Progenitor cell of endocrine pancreas (in vitro differentiated cells): ENCODE results near the gene HMGXB4. TPM values are rescaled to one million over a fixed set of nuclear protein-coding genes. Genes with fewer than 3 reads are reported as not detected.

Experiments used
- DNase-seq: peaks from one replicate; pipeline ENCODE4 v3.0.0; 2021; ENCODE audit warnings: low spot score; ENCODE audit not compliant: unreplicated experiment
- H3K27ac Mint-ChIP-seq: 2 replicates; pipeline ENCODE4 v1.8.0; 2021; ENCODE audit warnings: mild to moderate bottlenecking, moderate library complexity, mixed read lengths
- H3K27me3 Mint-ChIP-seq: 2 replicates; pipeline ENCODE4 v1.8.0; 2021; ENCODE audit warnings: mixed read lengths
- H3K36me3 Mint-ChIP-seq: 2 replicates; pipeline ENCODE4 v1.8.0; 2022; ENCODE audit warnings: mixed read lengths; ENCODE audit not compliant: insufficient read depth
- H3K4me1 Mint-ChIP-seq: 2 replicates; pipeline ENCODE4 v1.8.0; 2021; ENCODE audit warnings: low read depth, mixed read lengths
- H3K4me3 Mint-ChIP-seq: 2 replicates; pipeline ENCODE4 v1.8.0; 2021; ENCODE audit warnings: low read depth, mild to moderate bottlenecking, moderate library complexity, mixed read lengths
- H3K9me3 Mint-ChIP-seq: 2 replicates; pipeline ENCODE4 v1.8.0; 2021; ENCODE audit warnings: low read depth, mixed read lengths
- CTCF ChIP-seq: fragments of 200-600 bp; sonication (generic); IDR thresholded peaks from one replicate; pipeline ENCODE4 v1.5.0; 2021; ENCODE audit warnings: antibody characterized with exemption, mild to moderate bottlenecking; ENCODE audit not compliant: unreplicated experiment
- total RNA-seq: library from RNA; stranded (reverse); gene quantifications from 2 replicates; pipeline ENCODE4 v1.2.1, GENCODE V29; 2021

HMGXB4 gene
- total RNA-seq, 1 donor from 2014 or later = 25.0 TPM

- peaks cover 4% of the 10 kb centered on the region for H3K4me1 Mint-ChIP-seq
- no peaks in the 10 kb centered on the region for H3K9me3 Mint-ChIP-seq
- no peak overlapping the region for H3K27ac Mint-ChIP-seq
- no peak for TF ChIP-seq CTCF
- H3K36me3 Mint-ChIP-seq = peaks cover 12% of the 10 kb centered on the region
- DNase-seq = no peak
- no peak overlapping the region for H3K4me3 Mint-ChIP-seq
- H3K27me3 Mint-ChIP-seq = no peaks in the 10 kb centered on the region
These were observed 38.8 kb downstream of the HMGXB4 start for GRCh38 chr22:35296051-35296450.

GRCh38 chr22:35299217-35299672 is 42.0 kb downstream of the HMGXB4 start:
- peak overlapping the region; percentile 96 for H3K27ac Mint-ChIP-seq
- peaks cover 8% of the 10 kb centered on the region for H3K4me1 Mint-ChIP-seq
- no peak for TF ChIP-seq CTCF
- H3K9me3 Mint-ChIP-seq = no peaks in the 10 kb centered on the region
- peak overlapping the region; percentile 91 for H3K4me3 Mint-ChIP-seq
- no peaks in the 10 kb centered on the region for H3K27me3 Mint-ChIP-seq
- DNase-seq = no peak
- peaks cover 1% of the 10 kb centered on the region for H3K36me3 Mint-ChIP-seq

- Mint-ChIP-seq H3K27ac (peak within 1 kb of the TSS; percentile 96), H3K27me3 (no peaks in the 10 kb centered on the region), H3K9me3 (no peaks in the 10 kb centered on the region), H3K36me3 (peaks cover 1% of the 10 kb centered on the region), H3K4me3 (peak within 1 kb of the TSS; percentile 91), H3K4me1 (peaks cover 8% of the 10 kb centered on the region)
- peak; percentile 96 for DNase-seq
- no peak for TF ChIP-seq CTCF
These were observed 42.6 kb downstream of the HMGXB4 start, which contains the start of gene TOM1 for GRCh38 chr22:35299673-35300499. TSS of gene TOM1 (plus strand) at chr22:35299894. CDS start at chr22:35299929, 35 bp downstream.

- Mint-ChIP-seq H3K27me3 (no peaks in the 10 kb centered on the region), H3K27ac (peak overlapping the region; percentile 83), H3K4me3 (peak overlapping the region; percentile 91), H3K36me3 (peaks cover 1% of the 10 kb centered on the region), H3K4me1 (peaks cover 9% of the 10 kb centered on the region), H3K9me3 (no peaks in the 10 kb centered on the region)
- DNase-seq = no peak
- no peak for TF ChIP-seq CTCF
These were observed 44.1 kb downstream of the HMGXB4 start for GRCh38 chr22:35301372-35301874.

- H3K36me3 Mint-ChIP-seq = peaks cover 1% of the 10 kb centered on the region
- no peak for DNase-seq
- H3K4me3 Mint-ChIP-seq = no peak overlapping the region
- peaks cover 16% of the 10 kb centered on the region for H3K4me1 Mint-ChIP-seq
- no peak for TF ChIP-seq CTCF
- H3K9me3 Mint-ChIP-seq = no peaks in the 10 kb centered on the region
- no peaks in the 10 kb centered on the region for H3K27me3 Mint-ChIP-seq
- no peak overlapping the region for H3K27ac Mint-ChIP-seq
These were observed 45.8 kb downstream of the HMGXB4 start for GRCh38 chr22:35303029-35303624.
